ENCODE measurements around the gene KANK3.
"Not testable (repeated sequence)": the region's sequence is repeated elsewhere in the genome, so short reads cannot be mapped to it uniquely, and the experiment has no call there.

The KANK3 gene

DNA sequence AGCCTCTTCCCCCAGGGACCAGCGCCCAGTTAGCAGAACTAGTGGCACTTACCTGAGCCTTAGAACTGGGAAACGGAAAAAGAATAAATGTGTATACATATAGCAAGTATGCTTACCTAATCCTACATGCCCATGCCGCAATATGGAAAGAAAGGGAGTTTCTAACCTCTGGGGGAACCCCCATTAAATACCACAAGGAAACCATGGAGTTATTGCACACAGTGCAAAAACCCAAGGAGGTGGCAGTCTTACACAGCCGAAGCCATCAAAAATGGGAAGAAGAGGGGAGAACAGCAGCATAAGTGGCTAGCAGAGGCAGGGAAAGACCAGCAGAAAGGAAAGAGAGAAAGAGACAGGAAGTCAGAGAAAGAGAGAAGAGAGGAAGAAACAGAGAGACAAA is 41.5 kb upstream of the KANK3 start:
- H3K9me3 ChIP-seq (ENCODE audit: control insufficient read depth, low read length); H3K27ac ChIP-seq; H3K79me2 ChIP-seq; H3K4me1 ChIP-seq; H3K9ac ChIP-seq; H3K36me3 ChIP-seq (ENCODE audit: control insufficient read depth, insufficient read depth, low read length); H3K27me3 ChIP-seq (ENCODE audit: control insufficient read depth, insufficient read depth, low read length); H2AFZ ChIP-seq; H3K4me2 ChIP-seq (ENCODE audit: low read length); H3K4me3 ChIP-seq (ENCODE audit: low read depth, low read length): not testable (repeated sequence)

DNA sequence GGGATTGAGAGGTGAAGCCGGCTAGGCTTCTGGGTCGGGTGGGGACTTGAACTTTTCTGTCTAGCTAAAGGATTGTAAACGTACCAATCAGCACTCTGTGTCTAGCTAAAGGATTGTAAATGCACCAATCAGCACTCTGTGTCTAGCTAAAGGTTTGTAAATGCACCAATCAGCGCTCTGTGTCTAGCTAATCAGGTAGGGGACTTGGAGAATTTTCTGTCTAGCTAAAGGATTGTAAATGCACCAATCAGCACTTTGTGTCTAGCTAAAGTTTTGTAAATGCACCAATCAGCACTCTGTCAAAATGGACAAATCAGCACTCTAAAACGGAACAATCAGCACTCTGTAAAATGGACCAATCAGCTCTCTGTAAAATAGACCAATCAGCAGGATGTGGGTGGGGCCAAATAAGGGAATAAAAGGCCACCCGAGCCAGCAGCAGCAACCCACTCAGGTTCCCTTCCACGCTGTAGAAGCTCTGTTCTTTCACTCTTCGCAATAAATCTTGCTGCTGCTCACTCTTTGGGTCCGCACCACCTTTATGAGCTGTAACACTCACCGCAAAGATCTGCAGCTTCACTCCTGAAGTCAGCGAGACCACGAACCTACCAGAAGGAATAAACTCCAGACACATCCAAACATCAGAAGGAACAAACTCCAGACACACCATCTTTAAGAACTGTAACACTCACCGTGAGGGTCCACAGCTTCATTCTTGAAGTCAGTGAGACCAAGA is 36.3 kb upstream of the KANK3 start:
- H3K4me3 ChIP-seq (ENCODE audit: low read depth, low read length); H3K27me3 ChIP-seq (ENCODE audit: control insufficient read depth, insufficient read depth, low read length); H3K4me1 ChIP-seq; H3K9me3 ChIP-seq (ENCODE audit: control insufficient read depth, low read length); H3K79me2 ChIP-seq; H2AFZ ChIP-seq; H3K27ac ChIP-seq; H3K36me3 ChIP-seq (ENCODE audit: control insufficient read depth, insufficient read depth, low read length); H3K9ac ChIP-seq; H3K4me2 ChIP-seq (ENCODE audit: low read length): not testable (repeated sequence)

DNA sequence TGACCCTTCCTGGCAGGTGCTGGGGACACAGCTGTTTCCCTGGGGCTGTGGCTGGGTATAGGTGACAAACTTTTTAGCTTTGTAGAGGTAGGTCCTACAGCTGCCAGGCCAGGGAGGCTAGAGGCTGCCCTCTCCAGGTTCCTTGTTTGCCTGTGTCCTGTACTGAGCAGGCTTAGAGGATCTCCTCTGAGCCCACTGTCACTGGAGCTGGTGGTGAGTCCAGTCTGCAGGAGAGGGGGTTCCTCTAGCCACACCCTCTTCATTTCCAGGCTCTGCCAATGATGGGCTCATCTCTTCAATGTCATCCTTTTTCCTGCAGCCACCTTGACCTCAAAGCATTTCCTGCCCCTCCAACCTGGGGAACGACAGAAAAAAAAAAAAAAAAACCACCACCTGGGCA is 34.5 kb upstream of the KANK3 start:
- H3K9ac ChIP-seq = no peak overlapping the region
- H3K27me3 ChIP-seq (ENCODE audit: control insufficient read depth, insufficient read depth, low read length) = no peaks in the 10 kb centered on the region
- no peaks in the 10 kb centered on the region for H3K4me1 ChIP-seq
- H2AFZ ChIP-seq = no peak overlapping the region
- no peak overlapping the region for H3K4me2 ChIP-seq (ENCODE audit: low read length)
- no peaks in the 10 kb centered on the region for H3K79me2 ChIP-seq
- no peak overlapping the region for H3K4me3 ChIP-seq (ENCODE audit: low read depth, low read length)
- no peaks in the 10 kb centered on the region for H3K36me3 ChIP-seq (ENCODE audit: control insufficient read depth, insufficient read depth, low read length)
- H3K9me3 ChIP-seq (ENCODE audit: control insufficient read depth, low read length) = no peaks in the 10 kb centered on the region
- H3K27ac ChIP-seq = no peak overlapping the region
- TF ChIP-seq, protein P1, sequence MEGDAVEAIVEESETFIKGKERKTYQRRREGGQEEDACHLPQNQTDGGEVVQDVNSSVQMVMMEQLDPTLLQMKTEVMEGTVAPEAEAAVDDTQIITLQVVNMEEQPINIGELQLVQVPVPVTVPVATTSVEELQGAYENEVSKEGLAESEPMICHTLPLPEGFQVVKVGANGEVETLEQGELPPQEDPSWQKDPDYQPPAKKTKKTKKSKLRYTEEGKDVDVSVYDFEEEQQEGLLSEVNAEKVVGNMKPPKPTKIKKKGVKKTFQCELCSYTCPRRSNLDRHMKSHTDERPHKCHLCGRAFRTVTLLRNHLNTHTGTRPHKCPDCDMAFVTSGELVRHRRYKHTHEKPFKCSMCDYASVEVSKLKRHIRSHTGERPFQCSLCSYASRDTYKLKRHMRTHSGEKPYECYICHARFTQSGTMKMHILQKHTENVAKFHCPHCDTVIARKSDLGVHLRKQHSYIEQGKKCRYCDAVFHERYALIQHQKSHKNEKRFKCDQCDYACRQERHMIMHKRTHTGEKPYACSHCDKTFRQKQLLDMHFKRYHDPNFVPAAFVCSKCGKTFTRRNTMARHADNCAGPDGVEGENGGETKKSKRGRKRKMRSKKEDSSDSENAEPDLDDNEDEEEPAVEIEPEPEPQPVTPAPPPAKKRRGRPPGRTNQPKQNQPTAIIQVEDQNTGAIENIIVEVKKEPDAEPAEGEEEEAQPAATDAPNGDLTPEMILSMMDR (IDR thresholded peaks at IDR 0.05) = no peak

DNA sequence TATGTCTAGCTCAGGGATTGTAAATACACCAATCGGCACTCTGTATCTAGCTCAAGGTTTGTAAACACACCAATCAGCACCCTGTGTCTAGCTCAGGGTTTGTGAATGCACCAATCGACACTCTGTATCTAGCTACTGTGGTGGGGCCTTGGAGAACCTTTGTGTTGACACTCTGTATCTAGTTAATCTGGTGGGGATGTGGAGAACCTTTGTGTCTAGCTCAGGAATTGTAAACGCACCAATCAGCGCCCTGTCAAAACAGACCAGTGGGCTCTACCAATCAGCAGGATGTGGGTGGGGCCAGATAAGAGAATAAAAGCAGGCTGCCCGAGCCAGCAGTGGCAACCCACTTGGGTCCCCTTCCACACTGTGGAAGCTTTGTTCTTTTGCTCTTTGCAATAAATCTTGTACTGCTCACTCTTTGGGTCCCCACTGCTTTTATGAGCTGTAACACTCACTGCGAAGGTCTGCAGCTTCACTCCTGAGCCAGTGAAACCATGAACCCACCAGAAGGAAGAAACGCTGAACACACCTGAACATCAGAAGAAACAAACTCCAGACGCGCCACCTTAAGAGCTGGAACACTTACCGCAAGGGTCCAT is 33.4 kb upstream of the KANK3 start:
- not testable (repeated sequence) for H3K4me1 ChIP-seq; H3K9ac ChIP-seq; H2AFZ ChIP-seq; H3K27ac ChIP-seq; H3K4me2 ChIP-seq (ENCODE audit: low read length); H3K27me3 ChIP-seq (ENCODE audit: control insufficient read depth, insufficient read depth, low read length); H3K9me3 ChIP-seq (ENCODE audit: control insufficient read depth, low read length); H3K79me2 ChIP-seq; H3K36me3 ChIP-seq (ENCODE audit: control insufficient read depth, insufficient read depth, low read length); H3K4me3 ChIP-seq (ENCODE audit: low read depth, low read length)

DNA sequence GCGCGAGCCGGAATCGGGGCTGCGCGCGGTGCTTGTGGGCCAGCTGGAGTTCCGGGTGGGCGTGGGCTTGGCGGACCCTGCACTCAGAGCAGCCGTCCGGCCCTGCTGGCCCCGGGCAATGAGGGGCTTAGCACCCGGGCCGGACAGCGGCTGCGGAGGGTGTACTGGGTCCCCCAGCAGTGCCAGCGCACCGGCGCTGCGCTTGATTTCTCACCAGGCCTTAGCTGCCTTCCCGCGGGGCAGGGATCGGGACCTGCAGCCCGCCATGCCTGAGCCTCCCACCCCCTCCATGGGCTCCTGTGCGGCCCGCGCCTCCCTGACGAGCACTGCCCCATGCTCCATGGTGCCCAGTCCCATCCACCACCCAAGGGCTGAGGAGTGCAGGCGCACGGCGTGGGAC is 32.7 kb upstream of the KANK3 start:
- H3K27ac ChIP-seq; H3K27me3 ChIP-seq (ENCODE audit: control insufficient read depth, insufficient read depth, low read length); H3K4me2 ChIP-seq (ENCODE audit: low read length); H3K4me3 ChIP-seq (ENCODE audit: low read depth, low read length); H3K9ac ChIP-seq; H3K36me3 ChIP-seq (ENCODE audit: control insufficient read depth, insufficient read depth, low read length); H3K79me2 ChIP-seq; H3K4me1 ChIP-seq; H2AFZ ChIP-seq; H3K9me3 ChIP-seq (ENCODE audit: control insufficient read depth, low read length): not testable (repeated sequence)

DNA sequence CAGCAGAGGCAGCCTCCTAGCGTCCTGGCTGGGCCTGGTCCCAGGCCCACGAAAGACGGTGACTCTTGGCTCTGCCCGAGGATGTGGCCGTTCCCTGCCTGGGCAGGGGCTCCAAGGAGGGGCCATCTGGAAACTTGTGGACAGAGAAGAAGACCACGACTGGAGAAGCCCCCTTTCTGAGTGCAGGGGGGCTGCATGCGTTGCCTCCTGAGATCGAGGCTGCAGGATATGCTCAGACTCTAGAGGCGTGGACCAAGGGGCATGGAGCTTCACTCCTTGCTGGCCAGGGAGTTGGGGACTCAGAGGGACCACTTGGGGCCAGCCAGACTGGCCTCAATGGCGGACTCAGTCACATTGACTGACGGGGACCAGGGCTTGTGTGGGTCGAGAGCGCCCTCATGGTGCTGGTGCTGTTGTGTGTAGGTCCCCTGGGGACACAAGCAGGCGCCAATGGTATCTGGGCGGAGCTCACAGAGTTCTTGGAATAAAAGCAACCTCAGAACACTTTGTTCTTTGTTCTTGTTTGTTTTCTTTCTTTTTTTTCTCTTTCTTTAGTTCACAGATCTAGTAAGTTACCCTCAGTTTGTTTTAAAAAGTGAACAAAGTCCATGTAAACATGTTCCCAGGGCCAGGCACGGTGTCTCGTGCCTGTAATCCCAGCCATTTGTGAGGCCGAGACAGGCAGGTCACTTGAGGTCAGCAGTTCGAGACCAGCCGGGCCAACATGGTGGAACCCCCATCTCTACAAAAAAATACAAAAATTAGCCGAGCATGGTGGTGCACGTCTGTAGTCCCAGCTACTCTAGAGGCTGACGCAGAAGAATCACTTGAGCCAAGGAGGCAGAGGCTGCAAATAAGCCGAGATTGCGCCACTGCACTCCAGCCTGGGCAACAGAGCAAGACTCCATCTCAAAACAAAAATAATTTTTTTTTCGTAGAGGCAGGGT is 31.1 kb upstream of the KANK3 start:
- Histone ChIP-seq H3K27ac (no peak overlapping the region), H3K4me2 (ENCODE audit: low read length) (no peak overlapping the region), H3K9ac (no peak overlapping the region), H3K27me3 (ENCODE audit: control insufficient read depth, insufficient read depth, low read length) (no peaks in the 10 kb centered on the region), H2AFZ (no peak overlapping the region), H3K36me3 (ENCODE audit: control insufficient read depth, insufficient read depth, low read length) (no peaks in the 10 kb centered on the region), H3K79me2 (peaks cover 2% of the 10 kb centered on the region), H3K4me3 (ENCODE audit: low read depth, low read length) (no peak overlapping the region), H3K4me1 (no peaks in the 10 kb centered on the region), H3K9me3 (ENCODE audit: control insufficient read depth, low read length) (no peaks in the 10 kb centered on the region)
- TF ChIP-seq, protein P1 (IDR thresholded peaks at IDR 0.05) = no peak

Measured in parathyroid adenoma (tissue), 2 donors.